Suprapubic skin (tissue), 4 donors: ENCODE data around the gene NCAPD3. TPM values are rescaled to one million over a fixed set of nuclear protein-coding genes. Genes with fewer than 3 reads are reported as not detected.

Experiments used
- DNase-seq, 2 donors: peaks; one replicate each; pipeline ENCODE4 v3.0.0-alpha.2; 2019; ENCODE audit warnings: low spot score in 2 of 2
- H3K27ac ChIP-seq: fragments of 200-600 bp; sonication (generic); one replicate; pipeline ENCODE4 v1.5.1; 2019
- H3K27me3 ChIP-seq: fragments of 200-600 bp; sonication (generic); one replicate; pipeline ENCODE4 v1.5.1; 2019
- H3K36me3 ChIP-seq: fragments of 200-600 bp; sonication (generic); one replicate; pipeline ENCODE4 v1.5.1; 2019
- H3K4me1 ChIP-seq: fragments of 200-600 bp; sonication (generic); one replicate; pipeline ENCODE4 v1.5.1; 2019
- H3K4me3 ChIP-seq: fragments of 200-600 bp; sonication (generic); one replicate; pipeline ENCODE4 v1.5.1; 2019; ENCODE audit warnings: mild to moderate bottlenecking
- H3K9me3 ChIP-seq: fragments of 200-600 bp; sonication (generic); one replicate; pipeline ENCODE4 v1.5.1; 2019
- EP300 ChIP-seq: sonication (generic); formaldehyde crosslinking; IDR thresholded peaks from one replicate; pipeline ENCODE4 v1.6.1; 2017; ENCODE audit warnings: antibody characterized with exemption
- POLR2A ChIP-seq, 2 donors: fragments of 450-650 bp; IDR thresholded peaks; one replicate each; pipeline ENCODE4 v1.6.1; 2017; ENCODE audit warnings: antibody characterized with exemption in 2 of 2, mild to moderate bottlenecking in 2 of 2, moderate library complexity in 2 of 2
- POLR2AphosphoS5 ChIP-seq, 3 donors: sonication (generic); formaldehyde crosslinking; IDR thresholded peaks; one replicate each; pipeline ENCODE4 v1.6.1; 2017; ENCODE audit warnings: antibody characterized with exemption in 3 of 3
- WGBS: methylation state at CpG from one replicate; pipeline ENCODE4 v1.1.5; 2018; 5-methylcytosine and 5-hydroxymethylcytosine counted together
- total RNA-seq, 4 donors: library from RNA; depleted of rRNA; stranded (reverse); fragments of >200 nt; gene quantifications; one replicate each; pipeline ENCODE4 v1.1.0, GENCODE V29; 2016
- TF ChIP-seq, protein P1 (sequence below), 2 donors: fragments of 200-600 bp in 1 of 2; fragments of 450-650 bp in 1 of 2; sonication (generic) in 1 of 2; IDR thresholded peaks; one replicate each; pipeline ENCODE4 v1.5.1; 2016 to 2019; ENCODE audit warnings: antibody characterized with exemption in 2 of 2, mild to moderate bottlenecking in 1 of 2, moderate library complexity in 1 of 2

NCAPD3 gene
- total RNA-seq, 4 donors from 2014 or later: 26.8 to 37.6 (median 30.8) TPM

- TF ChIP-seq EP300 (no peak), POLR2A (IDR thresholded peaks at IDR 0.05) (no peak), POLR2AphosphoS5 (IDR thresholded peaks at IDR 0.05) (no peak)
- TF ChIP-seq, protein P1, sequence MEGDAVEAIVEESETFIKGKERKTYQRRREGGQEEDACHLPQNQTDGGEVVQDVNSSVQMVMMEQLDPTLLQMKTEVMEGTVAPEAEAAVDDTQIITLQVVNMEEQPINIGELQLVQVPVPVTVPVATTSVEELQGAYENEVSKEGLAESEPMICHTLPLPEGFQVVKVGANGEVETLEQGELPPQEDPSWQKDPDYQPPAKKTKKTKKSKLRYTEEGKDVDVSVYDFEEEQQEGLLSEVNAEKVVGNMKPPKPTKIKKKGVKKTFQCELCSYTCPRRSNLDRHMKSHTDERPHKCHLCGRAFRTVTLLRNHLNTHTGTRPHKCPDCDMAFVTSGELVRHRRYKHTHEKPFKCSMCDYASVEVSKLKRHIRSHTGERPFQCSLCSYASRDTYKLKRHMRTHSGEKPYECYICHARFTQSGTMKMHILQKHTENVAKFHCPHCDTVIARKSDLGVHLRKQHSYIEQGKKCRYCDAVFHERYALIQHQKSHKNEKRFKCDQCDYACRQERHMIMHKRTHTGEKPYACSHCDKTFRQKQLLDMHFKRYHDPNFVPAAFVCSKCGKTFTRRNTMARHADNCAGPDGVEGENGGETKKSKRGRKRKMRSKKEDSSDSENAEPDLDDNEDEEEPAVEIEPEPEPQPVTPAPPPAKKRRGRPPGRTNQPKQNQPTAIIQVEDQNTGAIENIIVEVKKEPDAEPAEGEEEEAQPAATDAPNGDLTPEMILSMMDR (IDR thresholded peaks at IDR 0.05): no peak
- no peaks in the 10 kb centered on the region for H3K9me3 ChIP-seq
- H3K27me3 ChIP-seq: no peaks in the 10 kb centered on the region
- no peak overlapping the region for H3K4me3 ChIP-seq
- DNase-seq: no peak
- H3K36me3 ChIP-seq: peaks cover 36% of the 10 kb centered on the region
- H3K27ac ChIP-seq: no peak overlapping the region
- WGBS: 93% methylated on average over 4 of the region's 4 CpGs
- H3K4me1 ChIP-seq: peaks cover 33% of the 10 kb centered on the region
Measured at GRCh38 chr11:134233729-134234179, 10.0 kb upstream of the NCAPD3 start.

DNA sequence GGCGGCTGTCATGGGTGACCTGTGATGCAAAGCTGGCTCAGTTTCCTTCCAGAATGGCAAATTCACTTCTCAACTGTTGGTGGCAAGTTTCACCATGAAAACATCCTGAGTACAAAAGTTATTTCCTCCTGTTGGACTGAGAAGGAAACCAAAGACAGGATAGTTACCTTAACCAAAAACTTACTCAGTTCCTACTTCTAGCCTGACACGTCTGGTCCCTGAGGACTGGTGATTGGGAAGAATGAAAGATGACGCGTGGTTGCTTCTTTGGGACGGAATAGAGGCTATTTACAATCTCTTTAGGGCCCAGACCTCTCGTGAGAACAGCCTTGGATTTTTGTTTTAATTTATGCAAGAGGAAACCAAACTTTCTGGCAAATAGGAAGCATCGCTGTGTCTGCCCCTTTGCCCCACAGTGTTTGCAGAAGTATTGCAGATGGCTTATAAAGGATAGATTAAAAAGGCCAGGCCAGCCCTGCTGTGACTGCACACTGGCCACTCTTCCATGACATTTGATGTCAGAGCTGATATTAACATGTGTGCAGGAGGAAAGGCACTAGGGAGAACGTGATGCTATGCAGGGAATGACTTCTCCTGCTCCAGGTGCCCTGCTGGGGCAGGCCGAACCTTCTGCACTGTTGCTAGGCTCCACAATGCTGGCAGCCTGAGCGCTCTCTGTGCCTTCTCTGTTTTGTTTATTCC is 8.3 kb upstream of the NCAPD3 start:
- no peaks in the 10 kb centered on the region for H3K27me3 ChIP-seq

GRCh38 chr11:134230339-134230738 is 6.6 kb upstream of the NCAPD3 start:
- DNase-seq: no peak
- 77% methylated on average over 4 of the region's 4 CpGs for WGBS
- Histone ChIP-seq H3K4me3 (no peak overlapping the region), H3K27ac (no peak overlapping the region), H3K4me1 (peaks cover 61% of the 10 kb centered on the region), H3K27me3 (no peaks in the 10 kb centered on the region), H3K9me3 (no peaks in the 10 kb centered on the region), H3K36me3 (peaks cover 15% of the 10 kb centered on the region)
- TF ChIP-seq POLR2AphosphoS5 (IDR thresholded peaks at IDR 0.05) (no peak), POLR2A (IDR thresholded peaks at IDR 0.05) (no peak)
- TF ChIP-seq, protein P1 (IDR thresholded peaks at IDR 0.05): no peak

More for the DNA sequence above, 8.3 kb upstream of the NCAPD3 start:
- Histone ChIP-seq H3K4me1 (peaks cover 44% of the 10 kb centered on the region), H3K9me3 (no peaks in the 10 kb centered on the region), H3K36me3 (peaks cover 30% of the 10 kb centered on the region), H3K4me3 (no peak overlapping the region), H3K27ac (no peak overlapping the region)
- no peak for DNase-seq
- no peak for TF ChIP-seq POLR2A (IDR thresholded peaks at IDR 0.05)
- TF ChIP-seq, protein P1 (IDR thresholded peaks at IDR 0.05): no peak
- TF ChIP-seq EP300: no peak
- no peak for TF ChIP-seq POLR2AphosphoS5 (IDR thresholded peaks at IDR 0.05)
- WGBS: 61% methylated on average over 10 of the region's 10 CpGs

GRCh38 chr11:134229126-134229790 is 5.5 kb upstream of the NCAPD3 start:
- Histone ChIP-seq H3K4me1 (peaks cover 64% of the 10 kb centered on the region), H3K4me3 (no peak overlapping the region), H3K36me3 (peaks cover 7% of the 10 kb centered on the region), H3K27ac (no peak overlapping the region), H3K27me3 (no peaks in the 10 kb centered on the region), H3K9me3 (no peaks in the 10 kb centered on the region)
- TF ChIP-seq EP300 (no peak), POLR2A (IDR thresholded peaks at IDR 0.05) (no peak), POLR2AphosphoS5 (IDR thresholded peaks at IDR 0.05) (no peak)
- TF ChIP-seq, protein P1 (IDR thresholded peaks at IDR 0.05): no peak
- DNase-seq: no peak
- 55% methylated on average over 6 of the region's 6 CpGs for WGBS

GRCh38 chr11:134228625-134229024 is 4.9 kb upstream of the NCAPD3 start:
- H3K27ac ChIP-seq: no peak overlapping the region
- peaks cover 5% of the 10 kb centered on the region for H3K36me3 ChIP-seq
- no peak overlapping the region for H3K4me3 ChIP-seq
- 62% methylated on average over 6 of the region's 6 CpGs for WGBS
- no peaks in the 10 kb centered on the region for H3K9me3 ChIP-seq
- DNase-seq: no peak
- no peaks in the 10 kb centered on the region for H3K27me3 ChIP-seq
- TF ChIP-seq POLR2A (IDR thresholded peaks at IDR 0.05): no peak
- H3K4me1 ChIP-seq: peaks cover 64% of the 10 kb centered on the region
